HepG2 (cell line): ENCODE data around the gene GPR37.

Experiments used
- BCL3 ChIP-seq: sonication (generic); formaldehyde crosslinking; IDR thresholded peaks from 2 replicates; pipeline ENCODE4 v1.5.1; 2020; ENCODE audit warnings: mild to moderate bottlenecking, missing genetic modification reagents, moderate library complexity
- HINFP ChIP-seq: sonication (generic); formaldehyde crosslinking; IDR thresholded peaks from 2 replicates; pipeline ENCODE4 v1.4.0; 2020; ENCODE audit warnings: low read depth, mild to moderate bottlenecking, missing genetic modification reagents
- SMC3 ChIP-seq: IDR thresholded peaks from 2 replicates; pipeline ENCODE4 v1.6.1; 2011; ENCODE audit warnings: low read length, improper control_type of control experiment
- SNAPC2 ChIP-seq: sonication (generic); formaldehyde crosslinking; IDR thresholded peaks from 2 replicates; pipeline ENCODE4 v1.8.1; 2022; ENCODE audit warnings: mild to moderate bottlenecking, missing genetic modification reagents
- ZFP36L2 ChIP-seq: sonication (generic); formaldehyde crosslinking; IDR thresholded peaks from 2 replicates; pipeline ENCODE4 v1.4.0; 2020; ENCODE audit warnings: missing genetic modification reagents

- TF ChIP-seq SMC3 (no peak), HINFP (CRISPR knock-in tag) (no peak), SNAPC2 (CRISPR knock-in tag) (no peak), BCL3 (CRISPR knock-in tag) (no peak), ZFP36L2 (CRISPR knock-in tag) (no peak)
Measured at GRCh38 chr7:124764847-124765400, 668 bp downstream of the GPR37 start.
